ENCODE data around the gene B3GAT1.
A peak's percentile ranks its signal among the peaks of the same experiment; 100 is the strongest.

B3GAT1 gene

GRCh38 chr11:134331354-134332188 lies 80.5 kb downstream of the B3GAT1 start, which contains the start of gene GLB1L2:
GLB1L2 (plus strand) TSS chr11:134331988; CDS start chr11:134332062, 74 bp downstream.
- peak; percentile 56 to 76 for DNase-seq

- DNase-seq, result no peak
Observed at GRCh38 chr11:134330611-134331353, 81.3 kb downstream of the B3GAT1 start.
